Large intestine (tissue), 3 donors: ENCODE measurements around the gene SH3RF3. TPM values are rescaled to one million over a fixed set of nuclear protein-coding genes. Genes with fewer than 3 reads are reported as not detected.

Source experiments
- DNase-seq, 2 donors: peaks; one replicate each; pipeline versions ENCODE4 v3.0.0 to v3.0.0-alpha.2; 2013
- H3K27ac ChIP-seq: one replicate; pipeline ENCODE4 v1.5.1; 2013; ENCODE audit warnings: low read length
- H3K27me3 ChIP-seq: 2 replicates; pipeline ENCODE4 v1.6.1; 2013; ENCODE audit warnings: low read length; ENCODE audit not compliant: control insufficient read depth, insufficient read depth
- H3K36me3 ChIP-seq: 2 replicates; pipeline ENCODE4 v1.6.1; 2013; ENCODE audit warnings: low read length; ENCODE audit not compliant: control insufficient read depth, insufficient read depth
- H3K4me1 ChIP-seq: one replicate; pipeline ENCODE4 v1.6.1; 2013; ENCODE audit warnings: low read length; ENCODE audit not compliant: control insufficient read depth, insufficient read depth
- H3K4me3 ChIP-seq: one replicate; pipeline ENCODE4 v1.5.1; 2013; ENCODE audit warnings: low read length
- H3K9me3 ChIP-seq: one replicate; pipeline ENCODE4 v1.6.1; 2013; ENCODE audit warnings: mild to moderate bottlenecking, low read depth, low read length, moderate library complexity; ENCODE audit not compliant: control insufficient read depth
- WGBS: methylation state at CpG from one replicate; pipeline ENCODE4 v1.1.5; 2013; ENCODE audit warnings: low lambda C conversion rate; ENCODE audit not compliant: insufficient coverage; 5-methylcytosine and 5-hydroxymethylcytosine counted together
- polyA plus RNA-seq: library from polyadenylated mRNA; unstranded; fragments of 120-200 nt; gene quantifications from one replicate; pipeline ENCODE4 v1.2.1, GENCODE V29; 2013

SH3RF3 gene
- polyA plus RNA-seq, 1 donor = 3.0 TPM

- peaks cover 6% of the 10 kb centered on the region for H3K4me1 ChIP-seq
- peaks cover 5% of the 10 kb centered on the region for H3K9me3 ChIP-seq
- H3K27me3 ChIP-seq = peaks cover 17% of the 10 kb centered on the region
- WGBS = no CpG with 5 or more reads among the region's 6 CpGs
- no peak for DNase-seq
- H3K36me3 ChIP-seq = no peaks in the 10 kb centered on the region
- H3K4me3 ChIP-seq = no peak overlapping the region
- H3K27ac ChIP-seq = no peak overlapping the region
Observed at GRCh38 chr2:109170645-109171044, 41.6 kb downstream of the SH3RF3 start.

GRCh38 chr2:109171444-109172334 lies 42.7 kb downstream of the SH3RF3 start:
- Histone ChIP-seq H3K4me3 (no peak overlapping the region), H3K36me3 (no peaks in the 10 kb centered on the region)
- peak in 1 of 2 donors; percentile 33 for DNase-seq

GRCh38 chr2:109172556-109173105 lies 43.6 kb downstream of the SH3RF3 start:
- Histone ChIP-seq H3K36me3 (no peaks in the 10 kb centered on the region), H3K4me3 (no peak overlapping the region), H3K27me3 (peaks cover 17% of the 10 kb centered on the region), H3K4me1 (peaks cover 6% of the 10 kb centered on the region), H3K9me3 (peaks cover 5% of the 10 kb centered on the region), H3K27ac (no peak overlapping the region)
- DNase-seq = no peak
- no CpG with 5 or more reads among the region's 7 CpGs for WGBS

More at GRCh38 chr2:109171444-109172334, 42.7 kb downstream of the SH3RF3 start:
- Histone ChIP-seq H3K4me1 (peaks cover 6% of the 10 kb centered on the region), H3K27me3 (peaks cover 17% of the 10 kb centered on the region), H3K9me3 (peaks cover 5% of the 10 kb centered on the region), H3K27ac (peak overlapping the region; percentile 24)
- WGBS = no CpG with 5 or more reads among the region's 36 CpGs

DNA sequence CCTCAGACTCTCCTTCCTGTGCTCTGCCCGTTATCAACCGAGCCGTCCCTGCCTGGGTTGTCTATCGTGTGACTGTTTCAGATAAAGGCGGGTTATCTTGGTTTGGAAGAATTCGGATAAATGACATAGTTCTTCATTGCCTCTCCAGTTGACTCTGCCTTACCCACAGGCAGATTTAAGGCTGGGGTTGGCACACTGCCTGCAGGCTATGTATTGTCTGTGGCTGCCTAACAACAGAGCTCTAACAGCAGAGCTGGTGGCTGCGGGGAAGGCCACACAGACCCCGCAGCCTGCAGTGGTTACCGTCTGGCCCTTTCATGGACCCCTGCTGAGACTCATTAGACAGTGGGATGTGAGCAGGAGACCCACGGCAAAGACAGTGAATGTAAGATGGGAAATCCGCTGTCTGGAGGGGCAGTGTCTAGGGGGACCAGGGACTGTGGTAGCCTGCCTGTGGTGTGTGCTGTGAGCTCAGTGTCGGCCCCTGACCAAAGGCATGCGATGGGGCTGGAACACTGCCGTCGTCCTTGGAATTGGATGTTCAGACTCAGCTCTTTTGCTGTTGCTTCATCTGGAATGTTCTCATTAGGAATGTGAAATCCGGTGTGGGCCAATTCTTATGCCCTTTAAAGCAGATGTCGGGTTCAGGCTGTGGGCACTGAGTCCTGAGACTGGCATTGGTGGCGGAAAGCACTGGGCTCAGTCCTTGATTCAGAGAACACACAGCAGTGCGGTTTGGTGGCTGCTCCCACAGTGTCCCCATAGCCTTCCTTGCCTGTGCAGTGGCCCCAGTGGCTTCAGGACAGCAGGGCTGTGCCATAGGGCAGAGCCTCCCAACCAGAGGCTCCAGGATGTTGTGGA lies 44.5 kb downstream of the SH3RF3 start:
- WGBS = no CpG with 5 or more reads among the region's 19 CpGs
- Histone ChIP-seq H3K4me1 (peaks cover 6% of the 10 kb centered on the region), H3K4me3 (no peak overlapping the region), H3K9me3 (peaks cover 5% of the 10 kb centered on the region), H3K36me3 (no peaks in the 10 kb centered on the region), H3K27ac (peak overlapping the region; percentile 12), H3K27me3 (peaks cover 14% of the 10 kb centered on the region)
- peak in 1 of 2 donors; percentile 11 for DNase-seq

GRCh38 chr2:109174214-109174613 lies 45.2 kb downstream of the SH3RF3 start:
- peaks cover 9% of the 10 kb centered on the region for H3K27me3 ChIP-seq
- no CpG with 5 or more reads among the region's 4 CpGs for WGBS
- H3K27ac ChIP-seq = no peak overlapping the region
- DNase-seq = no peak
- H3K4me3 ChIP-seq = no peak overlapping the region
- peaks cover 6% of the 10 kb centered on the region for H3K4me1 ChIP-seq
- no peaks in the 10 kb centered on the region for H3K36me3 ChIP-seq
- H3K9me3 ChIP-seq = peaks cover 5% of the 10 kb centered on the region

- no peak overlapping the region for H3K27ac ChIP-seq
- no peak overlapping the region for H3K4me3 ChIP-seq
- H3K9me3 ChIP-seq = peaks cover 5% of the 10 kb centered on the region
- H3K4me1 ChIP-seq = peaks cover 6% of the 10 kb centered on the region
- no CpG with 5 or more reads among the region's 7 CpGs for WGBS
- DNase-seq = no peak
- no peaks in the 10 kb centered on the region for H3K36me3 ChIP-seq
- peaks cover 7% of the 10 kb centered on the region for H3K27me3 ChIP-seq
Observed at GRCh38 chr2:109174626-109175349, 45.8 kb downstream of the SH3RF3 start.

GRCh38 chr2:109175350-109175678 lies 46.3 kb downstream of the SH3RF3 start:
- peaks cover 6% of the 10 kb centered on the region for H3K4me1 ChIP-seq
- H3K27me3 ChIP-seq = peaks cover 7% of the 10 kb centered on the region
- no peak for DNase-seq
- no peak overlapping the region for H3K27ac ChIP-seq
- no CpG with 5 or more reads among the region's 3 CpGs for WGBS
- H3K9me3 ChIP-seq = peaks cover 5% of the 10 kb centered on the region
- H3K36me3 ChIP-seq = no peaks in the 10 kb centered on the region
- H3K4me3 ChIP-seq = no peak overlapping the region

DNA sequence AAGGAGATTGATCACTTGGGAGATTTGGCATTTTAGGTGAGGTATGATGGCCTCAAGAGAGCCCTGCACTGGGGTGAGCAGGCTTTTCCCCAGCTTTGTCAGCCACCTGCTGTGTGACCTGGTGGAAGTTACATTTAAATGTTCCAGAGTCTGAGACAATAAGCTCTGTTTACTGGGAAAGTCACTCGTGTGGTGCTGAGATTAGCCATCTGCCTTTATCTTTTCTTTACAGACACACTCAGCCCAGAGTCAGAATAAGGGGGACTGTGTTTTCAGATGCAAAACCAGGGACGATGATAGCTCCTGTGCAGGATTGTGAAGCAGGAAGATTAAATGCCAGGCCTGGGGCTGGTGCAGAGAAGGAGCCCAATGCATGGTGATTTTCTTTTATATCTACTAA lies 47.9 kb downstream of the SH3RF3 start:
- Histone ChIP-seq H3K4me3 (no peak overlapping the region), H3K9me3 (peaks cover 5% of the 10 kb centered on the region), H3K36me3 (no peaks in the 10 kb centered on the region), H3K27ac (no peak overlapping the region), H3K4me1 (peaks cover 5% of the 10 kb centered on the region), H3K27me3 (peaks cover 5% of the 10 kb centered on the region)
- WGBS = 40% methylated on average over 1 of the region's 2 CpGs
- no peak for DNase-seq

DNA sequence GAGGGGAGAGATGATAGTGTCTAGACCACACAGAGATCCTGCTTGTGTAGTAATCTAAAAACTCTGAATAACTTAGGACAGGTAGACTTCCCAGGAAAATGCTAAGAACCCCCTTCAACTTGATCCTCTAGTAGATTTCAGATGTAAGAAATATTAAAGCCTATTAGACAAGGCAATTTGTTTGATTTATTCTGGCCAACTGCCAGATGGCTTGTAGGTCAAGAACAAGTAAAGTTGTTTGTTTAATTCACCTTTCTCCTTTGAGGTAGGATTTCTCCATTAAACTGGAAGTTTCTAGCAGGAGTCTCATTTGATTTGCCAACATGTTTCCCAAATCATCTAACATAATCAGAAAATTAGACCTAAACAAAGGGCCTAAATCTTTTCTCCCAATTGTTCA lies 48.6 kb downstream of the SH3RF3 start:
- Histone ChIP-seq H3K9me3 (peaks cover 5% of the 10 kb centered on the region), H3K4me1 (no peaks in the 10 kb centered on the region), H3K27me3 (peaks cover 5% of the 10 kb centered on the region), H3K27ac (no peak overlapping the region), H3K36me3 (no peaks in the 10 kb centered on the region), H3K4me3 (no peak overlapping the region)
- DNase-seq = no peak

DNA sequence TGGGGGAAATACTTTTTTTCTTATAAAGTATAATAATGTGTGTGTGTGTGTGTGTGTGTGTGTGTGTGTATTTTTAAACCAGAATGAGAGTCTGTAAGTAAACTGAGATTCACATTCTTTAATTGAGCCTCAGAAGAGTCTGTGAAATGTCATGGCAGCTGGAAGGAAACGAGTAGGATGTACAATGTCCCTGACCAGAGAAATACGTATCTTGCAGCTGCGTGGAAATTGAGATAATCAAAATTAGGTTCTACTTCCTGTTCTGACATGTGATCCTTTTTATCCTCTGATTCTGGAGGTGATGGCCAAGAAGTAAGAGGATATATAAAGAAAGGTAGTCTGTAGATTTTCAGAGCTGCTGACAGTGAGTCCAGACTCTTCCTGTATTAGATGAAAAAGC lies 50.0 kb downstream of the SH3RF3 start:
- Histone ChIP-seq H3K27ac (no peak overlapping the region), H3K27me3 (no peaks in the 10 kb centered on the region), H3K4me1 (no peaks in the 10 kb centered on the region), H3K4me3 (no peak overlapping the region), H3K9me3 (peaks cover 5% of the 10 kb centered on the region), H3K36me3 (no peaks in the 10 kb centered on the region)
- DNase-seq = no peak
- no CpG with 5 or more reads among the region's 3 CpGs for WGBS
